ENCODE results near the gene PIK3C3.

Gene PIK3C3

DNA sequence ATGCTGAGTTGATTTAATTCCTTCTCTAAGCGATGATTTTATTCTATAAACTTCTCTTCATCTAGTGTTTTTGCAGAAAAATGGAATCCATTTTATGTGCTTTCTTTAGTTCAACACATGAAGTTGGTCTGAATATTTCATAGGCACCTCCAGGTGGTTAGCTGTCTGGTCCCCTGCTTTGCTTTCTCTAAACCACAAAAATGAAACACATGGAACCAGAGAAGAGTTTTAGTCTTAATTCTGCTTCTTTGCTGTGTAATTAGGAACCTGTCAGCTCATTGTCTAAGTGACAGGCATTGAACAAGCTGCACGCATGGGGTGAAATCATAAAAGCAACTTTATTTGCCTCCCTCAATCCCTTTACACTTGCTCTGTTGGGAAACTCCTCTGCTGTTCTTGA lies 150.4 kb downstream of the PIK3C3 start:
- CTCF ChIA-PET = interaction anchor here (1.0 to 7.0 kb wide), 2 partner anchors 8 to 53 kb away, joined by 3 to 33 read pairs; no protein-coding TSS in a partner anchor

GRCh38 chr18:42106784-42107183 lies 151.8 kb downstream of the PIK3C3 start:
- Histone ChIP-seq H3K36me3 (ENCODE audit: control insufficient read depth in 2 of 2, insufficient read depth in 1 of 2, low read length in 2 of 2) (no peaks in the 10 kb centered on the region), H3K27ac (ENCODE audit: extremely low read depth, low read depth, low read length) (no peak overlapping the region), H3K9me3 (ENCODE audit: control insufficient read depth, insufficient read depth, low read depth, low read length) (no peaks in the 10 kb centered on the region), H3K4me3 (ENCODE audit: low read depth, low read length) (no peak overlapping the region), H3K4me1 (ENCODE audit: control insufficient read depth, insufficient read depth, low read length) (no peaks in the 10 kb centered on the region)
- TF ChIP-seq SETDB1 (IDR thresholded peaks at IDR 0.05; ENCODE audit: insufficient read length, low read length) = no peak
- no peak for TF ChIP-seq GLI4 (tag by site-specific recombination; IDR thresholded peaks at IDR 0.05)
- TF ChIP-seq, protein P1, sequence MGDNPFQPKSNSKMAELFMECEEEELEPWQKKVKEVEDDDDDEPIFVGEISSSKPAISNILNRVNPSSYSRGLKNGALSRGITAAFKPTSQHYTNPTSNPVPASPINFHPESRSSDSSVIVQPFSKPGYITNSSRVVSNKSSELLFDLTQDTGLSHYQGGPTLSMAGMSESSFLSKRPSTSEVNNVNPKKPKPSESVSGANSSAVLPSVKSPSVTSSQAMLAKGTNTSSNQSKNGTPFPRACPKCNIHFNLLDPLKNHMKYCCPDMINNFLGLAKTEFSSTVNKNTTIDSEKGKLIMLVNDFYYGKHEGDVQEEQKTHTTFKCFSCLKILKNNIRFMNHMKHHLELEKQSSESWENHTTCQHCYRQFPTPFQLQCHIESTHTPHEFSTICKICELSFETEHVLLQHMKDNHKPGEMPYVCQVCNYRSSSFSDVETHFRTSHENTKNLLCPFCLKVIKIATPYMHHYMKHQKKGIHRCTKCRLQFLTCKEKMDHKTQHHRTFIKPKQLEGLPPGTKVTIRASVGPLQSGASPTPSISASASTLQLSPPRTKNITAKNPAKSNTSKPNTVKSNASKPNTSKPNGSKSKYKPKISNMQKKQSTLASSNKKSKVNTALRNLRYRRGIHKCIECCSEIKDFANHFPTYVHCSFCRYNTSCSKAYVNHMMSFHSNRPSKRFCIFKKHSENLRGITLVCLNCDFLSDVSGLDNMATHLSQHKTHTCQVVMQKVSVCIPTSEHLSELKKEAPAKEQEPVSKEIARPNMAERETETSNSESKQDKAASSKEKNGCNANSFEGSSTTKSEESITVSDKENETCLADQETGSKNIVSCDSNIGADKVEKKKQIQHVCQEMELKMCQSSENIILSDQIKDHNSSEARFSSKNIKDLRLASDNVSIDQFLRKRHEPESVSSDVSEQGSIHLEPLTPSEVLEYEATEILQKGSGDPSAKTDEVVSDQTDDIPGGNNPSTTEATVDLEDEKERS (tag by site-specific recombination; IDR thresholded peaks at IDR 0.05) = no peak
- no peak for TF ChIP-seq FEZF1 (tag by site-specific recombination; IDR thresholded peaks at IDR 0.05)
- TF ChIP-seq ZBTB20 (tag by site-specific recombination; IDR thresholded peaks at IDR 0.05) = no peak
- POLR2A ChIA-PET = no interaction called here
- CTCF ChIA-PET = interaction anchor here (0.6 to 1.4 kb wide), 4 partner anchors 53 to 1464 kb away, joined by 3 to 7 read pairs (median 4); no protein-coding TSS in a partner anchor

More for the DNA sequence above, 150.4 kb downstream of the PIK3C3 start:
- Histone ChIP-seq H3K4me1 (ENCODE audit: control insufficient read depth, insufficient read depth, low read length) (no peaks in the 10 kb centered on the region), H3K36me3 (ENCODE audit: control insufficient read depth in 2 of 2, insufficient read depth in 1 of 2, low read length in 2 of 2) (no peaks in the 10 kb centered on the region), H3K9me3 (ENCODE audit: control insufficient read depth, insufficient read depth, low read depth, low read length) (no peaks in the 10 kb centered on the region), H3K27ac (ENCODE audit: extremely low read depth, low read depth, low read length) (no peak overlapping the region), H3K4me3 (ENCODE audit: low read depth, low read length) (no peak overlapping the region)
- TF ChIP-seq MEIS1 (CRISPR knock-in tag; IDR thresholded peaks at IDR 0.05; ENCODE audit: borderline replicate concordance) = no peak
- no peak for TF ChIP-seq SETDB1 (IDR thresholded peaks at IDR 0.05; ENCODE audit: insufficient read length, low read length)
- no peak for TF ChIP-seq ZNF18 (tag by site-specific recombination; IDR thresholded peaks at IDR 0.05)
- no peak for TF ChIP-seq ZNF521 (tag by site-specific recombination; IDR thresholded peaks at IDR 0.05)
- no peak for TF ChIP-seq ZNF664 (tag by site-specific recombination; IDR thresholded peaks at IDR 0.05)
- no peak for TF ChIP-seq REST (tag by site-specific recombination; IDR thresholded peaks at IDR 0.05)
- TF ChIP-seq ZFHX2 (tag by site-specific recombination; conservative IDR thresholded peaks at IDR 0.05) = no peak
- POLR2A ChIA-PET = no interaction called here

- H3K4me1 ChIP-seq (ENCODE audit: control insufficient read depth, insufficient read depth, low read length) = no peaks in the 10 kb centered on the region
- no peak for TF ChIP-seq EGR2 (tag by site-specific recombination; IDR thresholded peaks at IDR 0.05; ENCODE audit: low read depth)
- no peak for TF ChIP-seq ZNF239 (tag by site-specific recombination; IDR thresholded peaks at IDR 0.05)
- TF ChIP-seq ZNF571 (tag by site-specific recombination; IDR thresholded peaks at IDR 0.05) = no peak
- H3K9me3 ChIP-seq (ENCODE audit: control insufficient read depth, insufficient read depth, low read depth, low read length) = no peaks in the 10 kb centered on the region
- no peaks in the 10 kb centered on the region for H3K36me3 ChIP-seq (ENCODE audit: control insufficient read depth in 2 of 2, insufficient read depth in 1 of 2, low read length in 2 of 2)
- POLR2A ChIA-PET = no interaction called here
- H3K27ac ChIP-seq (ENCODE audit: extremely low read depth, low read depth, low read length) = no peak overlapping the region
- H3K4me3 ChIP-seq (ENCODE audit: low read depth, low read length) = no peak overlapping the region
- CTCF ChIA-PET = interaction anchor here (0.6 to 1.4 kb wide), 4 partner anchors 54 to 1463 kb away, joined by 3 to 7 read pairs (median 4); no protein-coding TSS in a partner anchor
Measured at GRCh38 chr18:42107287-42107686, 152.3 kb downstream of the PIK3C3 start.
